ENCODE data around the gene CYGB. TPM values are rescaled to one million over a fixed set of nuclear protein-coding genes. Genes with fewer than 3 reads are reported as not detected.

Gene CYGB
- total and polyA plus RNA-seq, 2 of the 13 experiments (the other 11 are each of a cell fraction or from before 2014, with no cell fraction given), result 18.9 to 27.1 TPM

- TF ChIP-seq ZHX1 (CRISPR knock-in tag; IDR thresholded peaks at IDR 0.05; ENCODE audit: low read depth) (no peak), AKAP8 (CRISPR knock-in tag; IDR thresholded peaks at IDR 0.05) (peak; percentile 56; the same call in 1 of the 2 replicates), ZNF781 (CRISPR knock-in tag; IDR thresholded peaks at IDR 0.05; ENCODE audit: borderline replicate concordance, not compliant biosample characterization) (peak; percentile 3), PRPF4 (IDR thresholded peaks at IDR 0.05; ENCODE audit: low read depth, low read length, poor library complexity, severe bottlenecking) (no peak), NCOA1 (CRISPR knock-in tag; IDR thresholded peaks at IDR 0.05) (no peak)
Measured at GRCh38 chr17:76560877-76561221, 23.3 kb upstream of the CYGB start (continued).

GRCh38 chr17:76560036-76560876 is 22.7 kb upstream of the CYGB start:
- H3K4me3 ChIP-seq (replicated peaks in 1 of 3; ENCODE audit: insufficient read depth in 1 of 3, low read depth in 2 of 3, low read length in 3 of 3), result peak overlapping the region; percentile 79 to 89 (median 86); a peak in 4 of 6 replicates
- no peak overlapping the region for H2AFZ ChIP-seq (ENCODE audit: low read length)
- ATAC-seq (no peak), DNase-seq (ENCODE audit: low spot score) (no peak), FAIRE-seq (no peak)
- H3K36me3 ChIP-seq (replicated peaks in 1 of 2; ENCODE audit: control insufficient read depth in 1 of 2, insufficient read depth in 2 of 2, low read length in 2 of 2), result peaks cover 10 to 41% of the 10 kb centered on the region in 2 experiments
- peak overlapping the region; percentile 28 for H3K27ac ChIP-seq (ENCODE audit: extremely low read length, insufficient read depth, low read length)
- in situ Hi-C loops (cut with HindIII; ENCODE audit: extremely low pct_ligation_motif_present, low pct_unique_long_range_greater_than_20kb) (loop anchor here (10.0 kb wide), 1 partner anchor 65 kb away; no protein-coding TSS in a partner anchor), intact Hi-C loops (cut with micrococcal nuclease; ENCODE audit: unreplicated experiment) (no loop called here)
- H3K27me3 ChIP-seq (ENCODE audit: control insufficient read depth in 1 of 2, insufficient read depth in 2 of 2, low read length in 2 of 2), result no peaks in the 10 kb centered on the region; a peak in 1 of 5 replicates
- H4K20me1 ChIP-seq (ENCODE audit: insufficient read depth, low read length), result peaks cover 49% of the 10 kb centered on the region
- ChIA-PET CTCF (ENCODE audit: low intra/inter-chr PET ratio, low total read pairs) (no interaction called here), POLR2A (interaction anchor here (0.9 to 6.5 kb wide), 4 partner anchors 8 to 78 kb away, joined by 3 to 129 read pairs (median 8); a partner anchor contains a TSS)
- peaks cover 48% of the 10 kb centered on the region for H3K4me1 ChIP-seq (ENCODE audit: insufficient read depth, low read length)
- BruUV-seq (replicated peaks), result no TSS peak
- WGBS (ENCODE audit: low lambda C conversion rate), result 81% methylated on average over 10 of the region's 10 CpGs
- H3K9me3 ChIP-seq (ENCODE audit: low read length), result no peaks in the 10 kb centered on the region
- H3K4me2 ChIP-seq (ENCODE audit: low read depth, low read length), result peak overlapping the region; percentile 82
- peak overlapping the region; percentile 98 for H3K9ac ChIP-seq (ENCODE audit: insufficient read depth, low read depth, low read length)
- peaks cover 55% of the 10 kb centered on the region for H3K79me2 ChIP-seq (ENCODE audit: insufficient read depth, low read length)
- no peak for TF ChIP-seq ZNF589 (CRISPR knock-in tag; conservative IDR thresholded peaks at IDR 0.05)
- TF ChIP-seq POLR2G (IDR thresholded peaks at IDR 0.05; ENCODE audit: low read depth, low read length), result peak; percentile 53; the same call in 1 of the 2 replicates
- TF ChIP-seq IKZF5 (CRISPR knock-in tag; IDR thresholded peaks at IDR 0.05), result no peak
- TF ChIP-seq SMYD3 (CRISPR knock-in tag; IDR thresholded peaks at IDR 0.05), result no peak
- no peak for TF ChIP-seq USF2 (IDR thresholded peaks at IDR 0.05; ENCODE audit: low read depth, low read length)
- 0 out of 2 replicates have a peak, but pooled peaks have one; percentile 19 for TF ChIP-seq USF2 (CRISPR knock-in tag; IDR thresholded peaks at IDR 0.05; ENCODE audit: borderline replicate concordance)
- TF ChIP-seq POLR2A (IDR thresholded peaks at IDR 0.05; ENCODE audit: insufficient read depth in 1 of 2, low read depth in 2 of 2, low read length in 2 of 2), result peak in 1 of 2 experiments; percentile 28; a peak in 1 of 4 replicates
- TF ChIP-seq NAIF1 (CRISPR knock-in tag; IDR thresholded peaks at IDR 0.05; ENCODE audit: borderline replicate concordance), result no peak
- TF ChIP-seq ZNF224 (CRISPR knock-in tag; IDR thresholded peaks at IDR 0.05), result 0 out of 2 replicates have a peak, but pooled peaks have one; percentile 36
- no peak for TF ChIP-seq ZNF746 (CRISPR knock-in tag; IDR thresholded peaks at IDR 0.05)
- 0 out of 2 replicates have a peak, but pooled peaks have one; percentile 14 for TF ChIP-seq ARID2 (CRISPR knock-in tag; IDR thresholded peaks at IDR 0.05; ENCODE audit: borderline replicate concordance)
